BJ (cell line): Measurements from ENCODE around the gene SLC6A12. TPM values are rescaled to one million over a fixed set of nuclear protein-coding genes. Genes with fewer than 3 reads are reported as not detected.

Experiments
- CTCF ChIA-PET: fragments of 350-600 bp; formaldehyde crosslinking; extraction: SDS; loops from one replicate; lab custom pipeline; 2021; ENCODE audit warnings: antibody characterized with exemption, inconsistent platforms; lab: Yijun Ruan, JAX
- POLR2A ChIA-PET: fragments of 300-600 bp; sonication (Branson Sonifier 250); formaldehyde crosslinking; extraction: SDS; loops from one replicate; lab custom pipeline; 2021; ENCODE audit warnings: antibody characterized with exemption; lab: Charles Lee
- DNase-seq: peaks from one replicate; pipeline ENCODE4 v3.0.0-alpha.2; 2011; ENCODE audit warnings: low read depth
- H3K27me3 ChIP-seq: 2 replicates; pipeline ENCODE4 v1.6.0; 2011; ENCODE audit warnings: low read length; ENCODE audit not compliant: control insufficient read depth, insufficient read depth
- H3K36me3 ChIP-seq: 2 replicates; pipeline ENCODE4 v1.5.1; 2011; ENCODE audit warnings: low read length; ENCODE audit not compliant: control insufficient read depth, insufficient read depth
- H3K4me3 ChIP-seq: 2 replicates; pipeline ENCODE4 v1.5.1; 2011; ENCODE audit warnings: low read depth, mild to moderate bottlenecking, control low read depth, low read length
- polyA plus RNA-seq: library from polyadenylated mRNA; depleted of rRNA; stranded (reverse); fragments of >200 nt; gene quantifications from 2 replicates; pipeline ENCODE4 v1.2.3, GENCODE V29; 2011
- TF ChIP-seq, protein P1 (sequence below): IDR thresholded peaks from 2 replicates; pipeline ENCODE4 v1.5.1; 2011; ENCODE audit warnings: low read depth, mild to moderate bottlenecking, control low read depth, inconsistent platforms, low read length, moderate library complexity; ENCODE audit not compliant: insufficient read depth

The SLC6A12 gene
- polyA plus RNA-seq, 1 experiment: not detected

DNA sequence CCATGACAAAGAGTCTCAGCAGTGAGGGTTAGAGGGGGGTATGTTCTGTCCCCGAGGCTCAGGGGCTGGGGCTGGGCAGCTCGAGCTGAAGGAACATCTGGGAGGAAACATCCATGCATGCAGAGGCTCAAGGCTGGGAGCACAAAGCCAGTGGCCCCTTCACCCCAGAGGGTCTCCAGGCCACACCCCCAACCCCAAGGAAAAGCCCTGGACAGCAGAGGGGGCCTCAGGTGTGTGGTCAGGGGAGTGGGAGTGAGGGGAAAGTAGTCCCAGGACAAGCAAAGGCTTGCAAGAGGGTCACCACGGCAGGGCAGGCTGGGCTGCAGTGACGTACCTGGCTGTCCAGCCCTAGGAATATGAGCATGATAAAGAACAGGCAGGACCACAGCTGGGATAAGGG, 17.5 kb downstream of the SLC6A12 start:
- ChIA-PET CTCF (no interaction called here), POLR2A (no interaction called here)
- no peak overlapping the region for H3K4me3 ChIP-seq
- TF ChIP-seq, protein P1, sequence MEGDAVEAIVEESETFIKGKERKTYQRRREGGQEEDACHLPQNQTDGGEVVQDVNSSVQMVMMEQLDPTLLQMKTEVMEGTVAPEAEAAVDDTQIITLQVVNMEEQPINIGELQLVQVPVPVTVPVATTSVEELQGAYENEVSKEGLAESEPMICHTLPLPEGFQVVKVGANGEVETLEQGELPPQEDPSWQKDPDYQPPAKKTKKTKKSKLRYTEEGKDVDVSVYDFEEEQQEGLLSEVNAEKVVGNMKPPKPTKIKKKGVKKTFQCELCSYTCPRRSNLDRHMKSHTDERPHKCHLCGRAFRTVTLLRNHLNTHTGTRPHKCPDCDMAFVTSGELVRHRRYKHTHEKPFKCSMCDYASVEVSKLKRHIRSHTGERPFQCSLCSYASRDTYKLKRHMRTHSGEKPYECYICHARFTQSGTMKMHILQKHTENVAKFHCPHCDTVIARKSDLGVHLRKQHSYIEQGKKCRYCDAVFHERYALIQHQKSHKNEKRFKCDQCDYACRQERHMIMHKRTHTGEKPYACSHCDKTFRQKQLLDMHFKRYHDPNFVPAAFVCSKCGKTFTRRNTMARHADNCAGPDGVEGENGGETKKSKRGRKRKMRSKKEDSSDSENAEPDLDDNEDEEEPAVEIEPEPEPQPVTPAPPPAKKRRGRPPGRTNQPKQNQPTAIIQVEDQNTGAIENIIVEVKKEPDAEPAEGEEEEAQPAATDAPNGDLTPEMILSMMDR: no peak
- H3K36me3 ChIP-seq: no peaks in the 10 kb centered on the region
- H3K27me3 ChIP-seq: peaks cover 9% of the 10 kb centered on the region
- no peak for DNase-seq

DNA sequence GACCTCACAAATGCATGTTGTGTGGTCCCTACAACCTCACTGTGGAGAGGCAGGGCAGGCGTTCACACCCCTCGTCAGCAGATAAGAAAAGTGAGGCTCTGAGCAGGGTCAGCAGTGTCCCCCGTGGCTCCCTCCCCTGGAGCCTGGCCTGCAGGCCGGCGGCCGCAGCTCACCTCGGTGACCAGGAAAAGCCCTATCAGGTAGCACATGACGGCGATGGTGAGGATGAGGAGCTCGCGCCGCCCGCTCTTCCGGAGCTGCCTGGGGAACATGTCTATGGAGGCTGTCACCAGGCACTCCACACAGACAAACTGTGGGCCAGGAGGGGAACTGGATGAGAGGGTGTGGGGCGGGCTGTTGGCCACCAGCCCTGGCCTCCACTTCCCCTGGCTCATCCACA, 18.0 kb downstream of the SLC6A12 start:
- TF ChIP-seq, protein P1: no peak
- CTCF ChIA-PET: no interaction called here
- Histone ChIP-seq H3K27me3 (peaks cover 5% of the 10 kb centered on the region; the same call in 1 of the 2 replicates), H3K36me3 (no peaks in the 10 kb centered on the region), H3K4me3 (no peak overlapping the region)
- POLR2A ChIA-PET: no interaction called here
- DNase-seq: no peak

DNA sequence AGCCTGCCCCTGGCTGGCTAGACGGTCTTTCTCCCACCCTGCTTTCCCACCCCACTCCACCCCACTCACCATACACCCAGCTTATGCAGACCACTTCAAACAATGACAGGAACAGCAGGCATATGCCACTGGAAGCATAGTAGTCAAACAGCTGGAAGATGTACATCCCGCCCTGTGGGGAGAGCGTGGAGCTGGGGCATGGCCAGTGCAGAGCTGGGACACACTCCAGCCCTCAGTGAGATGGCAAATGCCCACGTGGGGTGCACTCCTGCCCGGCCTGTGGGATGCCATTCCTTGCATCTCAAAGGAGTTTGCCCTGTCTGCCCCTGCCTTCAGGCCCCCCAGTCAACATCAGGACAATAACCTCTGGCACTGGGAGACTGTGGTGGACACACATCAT, 18.8 kb downstream of the SLC6A12 start:
- POLR2A ChIA-PET: no interaction called here
- no peak overlapping the region for H3K4me3 ChIP-seq
- H3K36me3 ChIP-seq: no peaks in the 10 kb centered on the region
- TF ChIP-seq, protein P1: no peak
- no peak for DNase-seq
- H3K27me3 ChIP-seq: peaks cover 9% of the 10 kb centered on the region; the same call in 1 of the 2 replicates
- CTCF ChIA-PET: no interaction called here

DNA sequence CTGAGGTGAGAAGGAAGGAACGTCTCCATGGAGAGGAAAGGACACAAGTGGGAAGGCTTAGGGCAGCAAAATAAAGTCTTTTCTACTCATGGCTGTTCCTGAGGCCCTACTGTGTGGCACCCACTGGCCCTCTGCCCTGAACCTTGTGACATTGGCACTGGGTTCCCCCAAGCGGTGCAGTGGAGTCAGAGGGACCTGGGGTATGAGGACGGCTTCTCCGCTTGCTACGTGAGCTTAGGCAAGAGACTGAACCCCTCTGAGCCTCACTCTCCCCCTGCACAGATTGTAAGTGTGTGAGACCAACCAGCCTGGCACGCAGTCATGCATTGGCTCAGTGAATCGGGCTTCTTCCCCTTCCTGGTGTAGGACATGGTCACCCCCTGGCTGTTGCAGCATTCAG, 19.7 kb downstream of the SLC6A12 start:
- POLR2A ChIA-PET: no interaction called here
- H3K27me3 ChIP-seq: peaks cover 12% of the 10 kb centered on the region; the same call in 1 of the 2 replicates
- CTCF ChIA-PET: no interaction called here

DNA sequence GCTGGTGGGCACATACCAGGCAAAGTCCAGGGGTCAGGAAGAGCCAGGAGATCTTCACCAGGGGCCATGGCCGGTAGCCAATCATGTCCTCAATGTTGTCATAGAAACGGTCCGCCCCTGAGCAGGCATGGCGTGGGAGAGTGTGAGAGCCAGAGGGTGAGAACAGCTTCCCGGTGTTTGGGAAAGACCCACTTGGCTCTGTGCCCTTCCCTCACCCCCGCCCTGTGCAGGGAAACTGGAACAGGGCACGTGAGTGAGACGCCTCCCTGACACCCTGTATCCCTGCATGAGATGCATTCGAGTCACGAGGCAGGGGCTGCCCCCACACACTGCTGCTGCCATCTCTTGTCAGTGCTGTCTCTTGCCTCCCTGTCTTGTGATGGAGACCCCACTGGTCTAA, 20.7 kb downstream of the SLC6A12 start:
- TF ChIP-seq, protein P1: no peak
- H3K4me3 ChIP-seq: no peak overlapping the region
- no peaks in the 10 kb centered on the region for H3K36me3 ChIP-seq
- peaks cover 15% of the 10 kb centered on the region; the same call in 1 of the 2 replicates for H3K27me3 ChIP-seq
- ChIA-PET CTCF (no interaction called here), POLR2A (no interaction called here)
- no peak for DNase-seq

More for the DNA sequence above, 19.7 kb downstream of the SLC6A12 start:
- no peak for DNase-seq
- TF ChIP-seq, protein P1: no peak
- Histone ChIP-seq H3K4me3 (no peak overlapping the region), H3K36me3 (no peaks in the 10 kb centered on the region)
